ENCODE results near the gene PROSER2. TPM values are rescaled to one million over a fixed set of nuclear protein-coding genes. Genes with fewer than 3 reads are reported as not detected.

PROSER2 gene
- total RNA-seq, 1 experiment from 2014 or later, result 4.1 TPM

- Histone ChIP-seq H3K4me3 (ENCODE audit: low read depth in 2 of 2, low read length in 2 of 2) (no peak overlapping the region), H3K9me3 (ENCODE audit: control insufficient read depth, insufficient read depth, low read depth, low read length) (no peaks in the 10 kb centered on the region), H3K36me3 (ENCODE audit: control insufficient read depth, insufficient read depth, low read length) (no peaks in the 10 kb centered on the region), H3K4me1 (ENCODE audit: control insufficient read depth, insufficient read depth, low read length) (no peaks in the 10 kb centered on the region), H3K27ac (ENCODE audit: low read length) (no peak overlapping the region), H3K27me3 (ENCODE audit: control insufficient read depth, insufficient read depth, low read length) (no peaks in the 10 kb centered on the region)
- DNase-seq (ENCODE audit: low read depth, low spot score) (no peak), ATAC-seq (no peak)
- BruUV-seq (replicated peaks), result no TSS peak
- in situ Hi-C loops (cut with HindIII; ENCODE audit: low pct_unique_long_range_greater_than_20kb, low sequenced_read_pairs), result no loop called here
- ChIA-PET POLR2A (no interaction called here), CTCF (no interaction called here)
- TF ChIP-seq, protein P1, sequence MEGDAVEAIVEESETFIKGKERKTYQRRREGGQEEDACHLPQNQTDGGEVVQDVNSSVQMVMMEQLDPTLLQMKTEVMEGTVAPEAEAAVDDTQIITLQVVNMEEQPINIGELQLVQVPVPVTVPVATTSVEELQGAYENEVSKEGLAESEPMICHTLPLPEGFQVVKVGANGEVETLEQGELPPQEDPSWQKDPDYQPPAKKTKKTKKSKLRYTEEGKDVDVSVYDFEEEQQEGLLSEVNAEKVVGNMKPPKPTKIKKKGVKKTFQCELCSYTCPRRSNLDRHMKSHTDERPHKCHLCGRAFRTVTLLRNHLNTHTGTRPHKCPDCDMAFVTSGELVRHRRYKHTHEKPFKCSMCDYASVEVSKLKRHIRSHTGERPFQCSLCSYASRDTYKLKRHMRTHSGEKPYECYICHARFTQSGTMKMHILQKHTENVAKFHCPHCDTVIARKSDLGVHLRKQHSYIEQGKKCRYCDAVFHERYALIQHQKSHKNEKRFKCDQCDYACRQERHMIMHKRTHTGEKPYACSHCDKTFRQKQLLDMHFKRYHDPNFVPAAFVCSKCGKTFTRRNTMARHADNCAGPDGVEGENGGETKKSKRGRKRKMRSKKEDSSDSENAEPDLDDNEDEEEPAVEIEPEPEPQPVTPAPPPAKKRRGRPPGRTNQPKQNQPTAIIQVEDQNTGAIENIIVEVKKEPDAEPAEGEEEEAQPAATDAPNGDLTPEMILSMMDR (IDR thresholded peaks at IDR 0.05), result no peak
- TF ChIP-seq TCF7L2 (IDR thresholded peaks at IDR 0.05; ENCODE audit: low read depth, low read length), result no peak
- no peak for TF ChIP-seq POLR2AphosphoS5 (IDR thresholded peaks at IDR 0.05; ENCODE audit: low read depth, low read length)
- TF ChIP-seq, protein P2, sequence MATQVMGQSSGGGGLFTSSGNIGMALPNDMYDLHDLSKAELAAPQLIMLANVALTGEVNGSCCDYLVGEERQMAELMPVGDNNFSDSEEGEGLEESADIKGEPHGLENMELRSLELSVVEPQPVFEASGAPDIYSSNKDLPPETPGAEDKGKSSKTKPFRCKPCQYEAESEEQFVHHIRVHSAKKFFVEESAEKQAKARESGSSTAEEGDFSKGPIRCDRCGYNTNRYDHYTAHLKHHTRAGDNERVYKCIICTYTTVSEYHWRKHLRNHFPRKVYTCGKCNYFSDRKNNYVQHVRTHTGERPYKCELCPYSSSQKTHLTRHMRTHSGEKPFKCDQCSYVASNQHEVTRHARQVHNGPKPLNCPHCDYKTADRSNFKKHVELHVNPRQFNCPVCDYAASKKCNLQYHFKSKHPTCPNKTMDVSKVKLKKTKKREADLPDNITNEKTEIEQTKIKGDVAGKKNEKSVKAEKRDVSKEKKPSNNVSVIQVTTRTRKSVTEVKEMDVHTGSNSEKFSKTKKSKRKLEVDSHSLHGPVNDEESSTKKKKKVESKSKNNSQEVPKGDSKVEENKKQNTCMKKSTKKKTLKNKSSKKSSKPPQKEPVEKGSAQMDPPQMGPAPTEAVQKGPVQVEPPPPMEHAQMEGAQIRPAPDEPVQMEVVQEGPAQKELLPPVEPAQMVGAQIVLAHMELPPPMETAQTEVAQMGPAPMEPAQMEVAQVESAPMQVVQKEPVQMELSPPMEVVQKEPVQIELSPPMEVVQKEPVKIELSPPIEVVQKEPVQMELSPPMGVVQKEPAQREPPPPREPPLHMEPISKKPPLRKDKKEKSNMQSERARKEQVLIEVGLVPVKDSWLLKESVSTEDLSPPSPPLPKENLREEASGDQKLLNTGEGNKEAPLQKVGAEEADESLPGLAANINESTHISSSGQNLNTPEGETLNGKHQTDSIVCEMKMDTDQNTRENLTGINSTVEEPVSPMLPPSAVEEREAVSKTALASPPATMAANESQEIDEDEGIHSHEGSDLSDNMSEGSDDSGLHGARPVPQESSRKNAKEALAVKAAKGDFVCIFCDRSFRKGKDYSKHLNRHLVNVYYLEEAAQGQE (IDR thresholded peaks at IDR 0.05; ENCODE audit: insufficient read depth in 1 of 2, low read depth in 2 of 2, low read length in 1 of 2), result no peak
- TF ChIP-seq SIN3A (IDR thresholded peaks at IDR 0.05; ENCODE audit: borderline replicate concordance, insufficient read depth, low read depth, low read length), result no peak
- intact Hi-C loops (cut with micrococcal nuclease; ENCODE audit: unreplicated experiment), result no loop called here
Measured at GRCh38 chr10:11898372-11899066, 75.4 kb downstream of the PROSER2 start.

GRCh38 chr10:11899067-11899876 is 76.1 kb downstream of the PROSER2 start:
- in situ Hi-C loops (cut with HindIII; ENCODE audit: low pct_unique_long_range_greater_than_20kb, low sequenced_read_pairs), result no loop called here

More at GRCh38 chr10:11899067-11899876, 76.1 kb downstream of the PROSER2 start:
- DNase-seq (ENCODE audit: low read depth, low spot score), result no peak
- Histone ChIP-seq H3K4me1 (ENCODE audit: control insufficient read depth, insufficient read depth, low read length) (no peaks in the 10 kb centered on the region), H3K27me3 (ENCODE audit: control insufficient read depth, insufficient read depth, low read length) (no peaks in the 10 kb centered on the region), H3K9me3 (ENCODE audit: control insufficient read depth, insufficient read depth, low read depth, low read length) (no peaks in the 10 kb centered on the region), H3K27ac (ENCODE audit: low read length) (no peak overlapping the region), H3K36me3 (ENCODE audit: control insufficient read depth, insufficient read depth, low read length) (no peaks in the 10 kb centered on the region), H3K4me3 (ENCODE audit: low read depth in 2 of 2, low read length in 2 of 2) (no peak overlapping the region)
- no TSS peak for BruUV-seq (replicated peaks)
- ChIA-PET POLR2A (no interaction called here), CTCF (no interaction called here)
- no peak for ATAC-seq
- TF ChIP-seq POLR2AphosphoS5 (IDR thresholded peaks at IDR 0.05; ENCODE audit: low read depth, low read length) (no peak), SIN3A (IDR thresholded peaks at IDR 0.05; ENCODE audit: borderline replicate concordance, insufficient read depth, low read depth, low read length) (no peak), TCF7L2 (IDR thresholded peaks at IDR 0.05; ENCODE audit: low read depth, low read length) (no peak)
- TF ChIP-seq, protein P2 (IDR thresholded peaks at IDR 0.05; ENCODE audit: insufficient read depth in 1 of 2, low read depth in 2 of 2, low read length in 1 of 2), result no peak
- TF ChIP-seq, protein P1 (IDR thresholded peaks at IDR 0.05), result no peak
- intact Hi-C loops (cut with micrococcal nuclease; ENCODE audit: unreplicated experiment), result no loop called here

All from Panc1 (cell line).